Measurements from ENCODE around the gene BEST4.
"Not testable (repeated sequence)": the region's sequence is repeated elsewhere in the genome, so short reads cannot be mapped to it uniquely, and the experiment has no call there.

BEST4 gene

GRCh38 chr1:44827197-44828002, 39.4 kb upstream of the BEST4 start:
- Histone ChIP-seq H3K79me2 (ENCODE audit: control insufficient read depth, low read length) (no peaks in the 10 kb centered on the region), H3K9me3 (ENCODE audit: control insufficient read depth, insufficient read depth, low read length) (no peaks in the 10 kb centered on the region), H3K4me1 (ENCODE audit: control insufficient read depth, low read length) (no peaks in the 10 kb centered on the region), H3K4me3 (ENCODE audit: low read length) (no peak overlapping the region), H3F3A (ENCODE audit: control insufficient read depth, insufficient read depth) (no peaks in the 10 kb centered on the region), H3K36me3 (ENCODE audit: control insufficient read depth, low read length) (no peaks in the 10 kb centered on the region), H3K9me2 (replicated peaks; ENCODE audit: control insufficient read depth, low read length) (no peaks in the 10 kb centered on the region), H3K4me2 (ENCODE audit: low read length) (no peak overlapping the region), H3K27ac (ENCODE audit: low read depth, low read length) (no peak overlapping the region), H3K27me3 (ENCODE audit: control insufficient read depth, low read length) (no peaks in the 10 kb centered on the region; the same call in 1 of the 2 replicates), H4K20me1 (ENCODE audit: control insufficient read depth, insufficient read depth, low read depth, low read length) (no peaks in the 10 kb centered on the region)
- no peak for TF ChIP-seq EZH2phosphoT487 (IDR thresholded peaks at IDR 0.05; ENCODE audit: borderline replicate concordance, low read length)
- TF ChIP-seq CTCF (IDR thresholded peaks at IDR 0.05; ENCODE audit: low read depth, low read length, poor library complexity, severe bottlenecking) = no peak

- Histone ChIP-seq H3K4me3 (ENCODE audit: low read length) (no peak overlapping the region), H4K20me1 (ENCODE audit: control insufficient read depth, insufficient read depth, low read depth, low read length) (no peaks in the 10 kb centered on the region), H3F3A (ENCODE audit: control insufficient read depth, insufficient read depth) (peaks cover 2% of the 10 kb centered on the region; the same call in 1 of the 2 replicates), H3K4me1 (ENCODE audit: control insufficient read depth, low read length) (no peaks in the 10 kb centered on the region), H3K36me3 (ENCODE audit: control insufficient read depth, low read length) (no peaks in the 10 kb centered on the region), H3K4me2 (ENCODE audit: low read length) (no peak overlapping the region), H3K9me3 (ENCODE audit: control insufficient read depth, insufficient read depth, low read length) (no peaks in the 10 kb centered on the region), H3K79me2 (ENCODE audit: control insufficient read depth, low read length) (no peaks in the 10 kb centered on the region), H3K9me2 (replicated peaks; ENCODE audit: control insufficient read depth, low read length) (no peaks in the 10 kb centered on the region), H3K27ac (ENCODE audit: low read depth, low read length) (no peak overlapping the region), H3K27me3 (ENCODE audit: control insufficient read depth, low read length) (no peaks in the 10 kb centered on the region; the same call in 1 of the 2 replicates)
- TF ChIP-seq CTCF (IDR thresholded peaks at IDR 0.05; ENCODE audit: low read depth, low read length, poor library complexity, severe bottlenecking) (no peak), EZH2phosphoT487 (IDR thresholded peaks at IDR 0.05; ENCODE audit: borderline replicate concordance, low read length) (no peak)
These were observed 38.6 kb upstream of the BEST4 start for GRCh38 chr1:44826375-44827196.

GRCh38 chr1:44824392-44824791, 36.4 kb upstream of the BEST4 start:
- H3K27ac ChIP-seq (ENCODE audit: low read depth, low read length); H3K79me2 ChIP-seq (ENCODE audit: control insufficient read depth, low read length); H3K9me2 ChIP-seq (replicated peaks; ENCODE audit: control insufficient read depth, low read length); H4K20me1 ChIP-seq (ENCODE audit: control insufficient read depth, insufficient read depth, low read depth, low read length); H3K4me2 ChIP-seq (ENCODE audit: low read length); H3F3A ChIP-seq (ENCODE audit: control insufficient read depth, insufficient read depth); H3K27me3 ChIP-seq (ENCODE audit: control insufficient read depth, low read length); H3K36me3 ChIP-seq (ENCODE audit: control insufficient read depth, low read length); H3K9me3 ChIP-seq (ENCODE audit: control insufficient read depth, insufficient read depth, low read length); H3K4me3 ChIP-seq (ENCODE audit: low read length): not testable (repeated sequence)
- peaks cover 16% of the 10 kb centered on the region for H3K4me1 ChIP-seq (ENCODE audit: control insufficient read depth, low read length)

Data from DOHH2 (cell line).